A673 (cell line): ENCODE measurements around the gene BSDC1.

ENCODE experiments used
- CTCF ChIP-seq: fragments of 300-800, 200-600 bp; sonication (generic); conservative IDR thresholded peaks from 2 replicates; pipeline ENCODE4 v1.5.1; 2017; ENCODE audit warnings: low read depth, mild to moderate bottlenecking, antibody characterized with exemption, low read length, moderate library complexity, mixed read lengths
- EZH2 ChIP-seq: fragments of 200-600 bp; sonication (generic); IDR thresholded peaks from 2 replicates; pipeline ENCODE4 v1.6.1; 2017; ENCODE audit warnings: borderline replicate concordance, low read depth, mild to moderate bottlenecking, mixed read lengths, antibody characterized with exemption, low read length; ENCODE audit not compliant: poor library complexity, severe bottlenecking

DNA sequence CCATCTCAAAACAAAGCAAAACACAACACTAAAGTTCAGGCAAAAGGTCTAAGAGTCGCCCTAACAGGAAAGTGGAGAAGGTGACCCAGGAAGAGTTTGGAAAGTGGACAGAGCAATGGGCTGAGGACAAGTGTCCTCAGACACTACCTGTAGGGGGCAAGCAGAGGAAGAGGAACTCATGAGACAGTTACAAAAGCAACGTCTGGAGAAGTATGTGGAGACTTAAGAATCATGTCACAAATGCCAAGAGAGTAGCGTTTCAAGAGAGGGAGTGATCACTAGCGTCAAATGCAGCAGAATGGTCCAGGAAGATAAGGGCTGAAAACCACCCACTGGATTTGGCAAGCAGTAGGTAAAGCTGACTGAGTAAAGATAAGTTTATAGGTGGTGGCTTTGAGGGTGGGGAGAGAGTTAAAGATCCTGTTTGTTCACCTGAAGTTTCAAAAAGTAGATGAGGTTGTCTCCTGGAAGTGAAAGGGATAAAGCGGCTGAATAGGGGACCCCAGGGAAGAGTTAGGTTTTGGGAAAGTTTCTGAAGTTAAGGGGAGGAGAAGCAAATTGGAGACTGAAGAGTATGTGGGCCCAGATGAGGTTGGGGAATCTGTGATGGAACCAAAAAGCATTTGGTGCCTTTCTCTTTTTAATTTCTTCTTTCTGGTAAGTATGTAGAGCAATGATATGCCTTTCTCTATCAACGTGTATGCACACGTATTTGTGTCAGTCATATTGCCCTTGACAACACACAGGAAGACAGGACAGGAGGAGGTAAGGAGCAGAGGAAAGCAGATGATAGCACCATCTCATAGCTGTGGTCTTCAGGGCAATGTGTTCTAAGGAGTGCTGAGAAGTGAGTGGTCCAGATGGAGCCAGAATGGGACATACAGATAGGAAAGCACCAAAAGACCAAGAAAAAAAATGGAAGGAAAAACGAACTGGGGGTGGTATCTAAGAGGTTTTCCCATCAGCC, 3.1 kb downstream of the BSDC1 start:
- TF ChIP-seq CTCF (no peak), EZH2 (no peak)
